GM23338 (cell line): ENCODE results near the gene FOXN1. TPM values are rescaled to one million over a fixed set of nuclear protein-coding genes. Genes with fewer than 3 reads are reported as not detected.

ENCODE experiments used
- ATAC-seq: fragments of 200-7000 bp; cut with Tn5 transposase; 3 replicates; pipeline ENCODE4 v1.9.1; 2020
- DNase-seq: peaks from one replicate; pipeline ENCODE4 v3.0.0-alpha.2; 2015; ENCODE audit warnings: low spot score
- H2AFZ ChIP-seq: fragments of 200-600 bp; sonication (generic); 2 replicates; pipeline ENCODE4 v1.8.0; 2016; ENCODE audit warnings: antibody characterized with exemption, mild to moderate bottlenecking, moderate library complexity
- H3F3A ChIP-seq: fragments of 200-600 bp; sonication (generic); replicated peaks from 2 replicates; pipeline ENCODE4 v1.8.0; 2017; ENCODE audit warnings: antibody characterized with exemption, mixed run types, low read depth
- H3K27ac ChIP-seq: fragments of 200-600 bp; sonication (generic); 2 replicates; pipeline ENCODE4 v1.6.1; 2016; ENCODE audit warnings: low read depth
- H3K27me3 ChIP-seq: fragments of 200-600 bp; sonication (generic); 2 replicates; pipeline ENCODE4 v1.8.0; 2016; ENCODE audit warnings: mild to moderate bottlenecking, mixed run types, moderate library complexity; ENCODE audit not compliant: insufficient read depth
- H3K36me3 ChIP-seq: fragments of 200-600 bp; sonication (generic); 2 replicates; pipeline ENCODE4 v1.8.0; 2016; ENCODE audit warnings: mild to moderate bottlenecking; ENCODE audit not compliant: insufficient read depth
- H3K4me1 ChIP-seq: fragments of 200-600 bp; sonication (generic); 2 replicates; pipeline ENCODE4 v1.8.0; 2016; ENCODE audit warnings: mild to moderate bottlenecking, moderate library complexity; ENCODE audit not compliant: insufficient read depth
- H3K4me2 ChIP-seq: fragments of 200-600 bp; sonication (generic); 2 replicates; pipeline ENCODE4 v1.7.1; 2017; ENCODE audit warnings: mixed run types
- H3K4me3 ChIP-seq: fragments of 200-600 bp; sonication (generic); 2 replicates; pipeline ENCODE4 v1.6.1; 2016; ENCODE audit warnings: mixed run types
- H3K79me2 ChIP-seq: fragments of 200-600 bp; sonication (generic); replicated peaks from 2 replicates; pipeline ENCODE4 v1.8.0; 2017; ENCODE audit warnings: mild to moderate bottlenecking; ENCODE audit not compliant: insufficient read depth
- H3K9me2 ChIP-seq: fragments of 200-600 bp; sonication (generic); 2 replicates; pipeline ENCODE4 v1.8.0; 2017; ENCODE audit not compliant: insufficient read depth
- H4K20me1 ChIP-seq: fragments of 200-600 bp; sonication (generic); replicated peaks from 2 replicates; pipeline ENCODE4 v1.8.0; 2017; ENCODE audit warnings: mild to moderate bottlenecking; ENCODE audit not compliant: insufficient read depth
- H3K27ac Mint-ChIP-seq: 2 replicates; pipeline ENCODE4 v1.8.0; 2020; ENCODE audit warnings: inconsistent platforms, mild to moderate bottlenecking, moderate library complexity, mixed read lengths
- H3K27me3 Mint-ChIP-seq: 3 replicates; pipeline ENCODE4 v1.8.0; 2022; ENCODE audit warnings: low read depth, mild to moderate bottlenecking, moderate library complexity, mixed read lengths, inconsistent platforms; ENCODE audit not compliant: insufficient read depth, poor library complexity
- H3K36me3 Mint-ChIP-seq: 3 replicates; pipeline ENCODE4 v1.8.0; 2021; ENCODE audit warnings: low read depth, mild to moderate bottlenecking, inconsistent platforms, moderate library complexity, mixed read lengths
- H3K4me1 Mint-ChIP-seq: 3 replicates; pipeline ENCODE4 v1.8.0; 2020; ENCODE audit warnings: mild to moderate bottlenecking, inconsistent platforms, mixed read lengths
- H3K4me3 Mint-ChIP-seq: 3 replicates; pipeline ENCODE4 v1.8.0; 2021; ENCODE audit warnings: moderate library complexity, mild to moderate bottlenecking, inconsistent platforms, mixed read lengths
- H3K9me3 Mint-ChIP-seq: 3 replicates; pipeline ENCODE4 v1.8.0; 2020; ENCODE audit warnings: moderate library complexity, mild to moderate bottlenecking, inconsistent platforms, mixed read lengths
- EZH2 ChIP-seq: fragments of 200-600 bp; sonication (generic); IDR thresholded peaks from one replicate; pipeline ENCODE4 v1.8.0; 2017; ENCODE audit warnings: antibody characterized with exemption, mild to moderate bottlenecking, low read depth; ENCODE audit not compliant: unreplicated experiment
- POLR2AphosphoS5 ChIP-seq: IDR thresholded peaks from 2 replicates; pipeline ENCODE4 v1.6.1; 2016; ENCODE audit warnings: antibody characterized with exemption, low read depth
- STAT1 ChIP-seq: IDR thresholded peaks from one replicate; pipeline ENCODE4 v1.6.1; 2016; ENCODE audit warnings: antibody characterized with exemption; ENCODE audit not compliant: unreplicated experiment
- polyA plus RNA-seq: library from polyadenylated mRNA; unstranded; fragments of >200 nt; fragmentation: Nextera tagmentation; extraction: Ambion mirVana; gene quantifications from 2 replicates; pipeline ENCODE4 v1.2.1, GENCODE V29; 2016
- total RNA-seq: library from RNA; depleted of rRNA; stranded (reverse); fragments of >200 nt; shearing (Covaris generic); gene quantifications from 2 replicates; pipeline ENCODE4 v1.2.3, GENCODE V29; 2014
- TF ChIP-seq, protein P1 (sequence below): fragments of 250-450 bp; sonication (Bioruptor Pico); IDR thresholded peaks from 2 replicates; pipeline ENCODE4 v1.5.0; 2020; ENCODE audit warnings: mild to moderate bottlenecking, moderate library complexity
- TF ChIP-seq, protein P2 (sequence below): IDR thresholded peaks from 2 replicates; pipeline ENCODE4 v1.6.1; 2016; ENCODE audit warnings: antibody characterized with exemption
- TF ChIP-seq, protein P3 (sequence below): IDR thresholded peaks from one replicate; pipeline ENCODE4 v1.6.1; 2018; ENCODE audit warnings: antibody characterized with exemption; ENCODE audit not compliant: unreplicated experiment

FOXN1 gene
- total and polyA plus RNA-seq, 2 experiments from 2014 or later = not detected

DNA sequence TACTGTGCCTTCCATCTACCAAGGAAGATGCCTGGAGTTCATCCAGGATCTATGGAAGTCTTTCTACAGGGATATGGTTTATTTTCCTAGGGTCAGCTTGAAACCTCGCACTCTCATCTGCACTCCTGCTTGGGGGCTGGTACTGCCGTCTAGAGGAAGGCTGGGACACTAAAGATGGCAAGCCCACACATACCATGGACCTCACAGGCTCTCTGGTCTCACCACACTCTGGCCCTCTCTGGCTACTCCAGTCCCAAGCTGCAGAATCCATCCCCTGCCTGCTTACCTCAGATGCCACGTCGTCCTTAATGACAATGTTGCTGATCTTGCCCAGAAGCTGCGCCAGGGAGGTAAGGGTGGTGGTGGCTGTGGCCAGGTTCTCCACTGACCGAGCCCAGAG lies 48.4 kb downstream of the FOXN1 start:
- H2AFZ ChIP-seq = no peak overlapping the region
- no peaks in the 10 kb centered on the region for H3K27me3 ChIP-seq
- Mint-ChIP-seq H3K4me1 (peaks cover 18% of the 10 kb centered on the region), H3K27me3 (peaks cover 13% of the 10 kb centered on the region), H3K27ac (no peak overlapping the region), H3K36me3 (peaks cover 37% of the 10 kb centered on the region), H3K9me3 (no peaks in the 10 kb centered on the region; the same call in 2 of the 3 replicates), H3K4me3 (no peak overlapping the region)
- peaks cover 15% of the 10 kb centered on the region; the same call in 1 of the 2 replicates for H3K4me1 ChIP-seq
- peaks cover 21% of the 10 kb centered on the region; the same call in 1 of the 2 replicates for H3K36me3 ChIP-seq
- peaks cover 8% of the 10 kb centered on the region for H3K79me2 ChIP-seq
- no peak for DNase-seq
- no peaks in the 10 kb centered on the region for H3K9me2 ChIP-seq
- no peak overlapping the region for H3K4me2 ChIP-seq
- no peak overlapping the region for H3K27ac ChIP-seq
- no peak for ATAC-seq
- TF ChIP-seq, protein P1, sequence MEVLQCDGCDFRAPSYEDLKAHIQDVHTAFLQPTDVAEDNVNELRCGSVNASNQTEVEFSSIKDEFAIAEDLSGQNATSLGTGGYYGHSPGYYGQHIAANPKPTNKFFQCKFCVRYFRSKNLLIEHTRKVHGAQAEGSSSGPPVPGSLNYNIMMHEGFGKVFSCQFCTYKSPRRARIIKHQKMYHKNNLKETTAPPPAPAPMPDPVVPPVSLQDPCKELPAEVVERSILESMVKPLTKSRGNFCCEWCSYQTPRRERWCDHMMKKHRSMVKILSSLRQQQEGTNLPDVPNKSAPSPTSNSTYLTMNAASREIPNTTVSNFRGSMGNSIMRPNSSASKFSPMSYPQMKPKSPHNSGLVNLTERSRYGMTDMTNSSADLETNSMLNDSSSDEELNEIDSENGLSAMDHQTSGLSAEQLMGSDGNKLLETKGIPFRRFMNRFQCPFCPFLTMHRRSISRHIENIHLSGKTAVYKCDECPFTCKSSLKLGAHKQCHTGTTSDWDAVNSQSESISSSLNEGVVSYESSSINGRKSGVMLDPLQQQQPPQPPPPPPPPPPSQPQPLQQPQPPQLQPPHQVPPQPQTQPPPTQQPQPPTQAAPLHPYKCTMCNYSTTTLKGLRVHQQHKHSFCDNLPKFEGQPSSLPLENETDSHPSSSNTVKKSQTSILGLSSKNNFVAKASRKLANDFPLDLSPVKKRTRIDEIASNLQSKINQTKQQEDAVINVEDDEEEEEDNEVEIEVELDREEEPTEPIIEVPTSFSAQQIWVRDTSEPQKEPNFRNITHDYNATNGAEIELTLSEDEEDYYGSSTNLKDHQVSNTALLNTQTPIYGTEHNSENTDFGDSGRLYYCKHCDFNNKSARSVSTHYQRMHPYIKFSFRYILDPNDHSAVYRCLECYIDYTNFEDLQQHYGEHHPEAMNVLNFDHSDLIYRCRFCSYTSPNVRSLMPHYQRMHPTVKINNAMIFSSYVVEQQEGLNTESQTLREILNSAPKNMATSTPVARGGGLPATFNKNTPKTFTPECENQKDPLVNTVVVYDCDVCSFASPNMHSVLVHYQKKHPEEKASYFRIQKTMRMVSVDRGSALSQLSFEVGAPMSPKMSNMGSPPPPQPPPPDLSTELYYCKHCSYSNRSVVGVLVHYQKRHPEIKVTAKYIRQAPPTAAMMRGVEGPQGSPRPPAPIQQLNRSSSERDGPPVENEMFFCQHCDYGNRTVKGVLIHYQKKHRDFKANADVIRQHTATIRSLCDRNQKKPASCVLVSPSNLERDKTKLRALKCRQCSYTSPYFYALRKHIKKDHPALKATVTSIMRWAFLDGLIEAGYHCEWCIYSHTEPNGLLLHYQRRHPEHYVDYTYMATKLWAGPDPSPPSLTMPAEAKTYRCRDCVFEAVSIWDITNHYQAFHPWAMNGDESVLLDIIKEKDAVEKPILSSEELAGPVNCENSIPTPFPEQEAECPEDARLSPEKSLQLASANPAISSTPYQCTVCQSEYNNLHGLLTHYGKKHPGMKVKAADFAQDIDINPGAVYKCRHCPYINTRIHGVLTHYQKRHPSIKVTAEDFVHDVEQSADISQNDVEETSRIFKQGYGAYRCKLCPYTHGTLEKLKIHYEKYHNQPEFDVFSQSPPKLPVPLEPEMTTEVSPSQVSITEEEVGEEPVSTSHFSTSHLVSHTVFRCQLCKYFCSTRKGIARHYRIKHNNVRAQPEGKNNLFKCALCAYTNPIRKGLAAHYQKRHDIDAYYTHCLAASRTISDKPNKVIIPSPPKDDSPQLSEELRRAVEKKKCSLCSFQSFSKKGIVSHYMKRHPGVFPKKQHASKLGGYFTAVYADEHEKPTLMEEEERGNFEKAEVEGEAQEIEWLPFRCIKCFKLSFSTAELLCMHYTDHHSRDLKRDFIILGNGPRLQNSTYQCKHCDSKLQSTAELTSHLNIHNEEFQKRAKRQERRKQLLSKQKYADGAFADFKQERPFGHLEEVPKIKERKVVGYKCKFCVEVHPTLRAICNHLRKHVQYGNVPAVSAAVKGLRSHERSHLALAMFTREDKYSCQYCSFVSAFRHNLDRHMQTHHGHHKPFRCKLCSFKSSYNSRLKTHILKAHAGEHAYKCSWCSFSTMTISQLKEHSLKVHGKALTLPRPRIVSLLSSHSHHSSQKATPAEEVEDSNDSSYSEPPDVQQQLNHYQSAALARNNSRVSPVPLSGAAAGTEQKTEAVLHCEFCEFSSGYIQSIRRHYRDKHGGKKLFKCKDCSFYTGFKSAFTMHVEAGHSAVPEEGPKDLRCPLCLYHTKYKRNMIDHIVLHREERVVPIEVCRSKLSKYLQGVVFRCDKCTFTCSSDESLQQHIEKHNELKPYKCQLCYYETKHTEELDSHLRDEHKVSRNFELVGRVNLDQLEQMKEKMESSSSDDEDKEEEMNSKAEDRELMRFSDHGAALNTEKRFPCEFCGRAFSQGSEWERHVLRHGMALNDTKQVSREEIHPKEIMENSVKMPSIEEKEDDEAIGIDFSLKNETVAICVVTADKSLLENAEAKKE (CRISPR knock-in tag) = no peak
- TF ChIP-seq POLR2AphosphoS5 (no peak), STAT1 (no peak), EZH2 (no peak)
- TF ChIP-seq, protein P2, sequence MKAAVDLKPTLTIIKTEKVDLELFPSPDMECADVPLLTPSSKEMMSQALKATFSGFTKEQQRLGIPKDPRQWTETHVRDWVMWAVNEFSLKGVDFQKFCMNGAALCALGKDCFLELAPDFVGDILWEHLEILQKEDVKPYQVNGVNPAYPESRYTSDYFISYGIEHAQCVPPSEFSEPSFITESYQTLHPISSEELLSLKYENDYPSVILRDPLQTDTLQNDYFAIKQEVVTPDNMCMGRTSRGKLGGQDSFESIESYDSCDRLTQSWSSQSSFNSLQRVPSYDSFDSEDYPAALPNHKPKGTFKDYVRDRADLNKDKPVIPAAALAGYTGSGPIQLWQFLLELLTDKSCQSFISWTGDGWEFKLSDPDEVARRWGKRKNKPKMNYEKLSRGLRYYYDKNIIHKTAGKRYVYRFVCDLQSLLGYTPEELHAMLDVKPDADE = no peak
- TF ChIP-seq, protein P3, sequence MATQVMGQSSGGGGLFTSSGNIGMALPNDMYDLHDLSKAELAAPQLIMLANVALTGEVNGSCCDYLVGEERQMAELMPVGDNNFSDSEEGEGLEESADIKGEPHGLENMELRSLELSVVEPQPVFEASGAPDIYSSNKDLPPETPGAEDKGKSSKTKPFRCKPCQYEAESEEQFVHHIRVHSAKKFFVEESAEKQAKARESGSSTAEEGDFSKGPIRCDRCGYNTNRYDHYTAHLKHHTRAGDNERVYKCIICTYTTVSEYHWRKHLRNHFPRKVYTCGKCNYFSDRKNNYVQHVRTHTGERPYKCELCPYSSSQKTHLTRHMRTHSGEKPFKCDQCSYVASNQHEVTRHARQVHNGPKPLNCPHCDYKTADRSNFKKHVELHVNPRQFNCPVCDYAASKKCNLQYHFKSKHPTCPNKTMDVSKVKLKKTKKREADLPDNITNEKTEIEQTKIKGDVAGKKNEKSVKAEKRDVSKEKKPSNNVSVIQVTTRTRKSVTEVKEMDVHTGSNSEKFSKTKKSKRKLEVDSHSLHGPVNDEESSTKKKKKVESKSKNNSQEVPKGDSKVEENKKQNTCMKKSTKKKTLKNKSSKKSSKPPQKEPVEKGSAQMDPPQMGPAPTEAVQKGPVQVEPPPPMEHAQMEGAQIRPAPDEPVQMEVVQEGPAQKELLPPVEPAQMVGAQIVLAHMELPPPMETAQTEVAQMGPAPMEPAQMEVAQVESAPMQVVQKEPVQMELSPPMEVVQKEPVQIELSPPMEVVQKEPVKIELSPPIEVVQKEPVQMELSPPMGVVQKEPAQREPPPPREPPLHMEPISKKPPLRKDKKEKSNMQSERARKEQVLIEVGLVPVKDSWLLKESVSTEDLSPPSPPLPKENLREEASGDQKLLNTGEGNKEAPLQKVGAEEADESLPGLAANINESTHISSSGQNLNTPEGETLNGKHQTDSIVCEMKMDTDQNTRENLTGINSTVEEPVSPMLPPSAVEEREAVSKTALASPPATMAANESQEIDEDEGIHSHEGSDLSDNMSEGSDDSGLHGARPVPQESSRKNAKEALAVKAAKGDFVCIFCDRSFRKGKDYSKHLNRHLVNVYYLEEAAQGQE = no peak
- H3K4me3 ChIP-seq = no peak overlapping the region
- H4K20me1 ChIP-seq = no peaks in the 10 kb centered on the region; the same call in 1 of the 2 replicates
- H3F3A ChIP-seq = no peaks in the 10 kb centered on the region
